IPS-NIHi7 (cell line): ENCODE measurements around the gene ARID3C.

ENCODE experiments used
- DNase-seq: peaks from one replicate; pipeline ENCODE4 v3.0.0; 2012; ENCODE audit warnings: mixed read lengths; ENCODE audit errors: extremely low spot score

ARID3C gene, protein sequence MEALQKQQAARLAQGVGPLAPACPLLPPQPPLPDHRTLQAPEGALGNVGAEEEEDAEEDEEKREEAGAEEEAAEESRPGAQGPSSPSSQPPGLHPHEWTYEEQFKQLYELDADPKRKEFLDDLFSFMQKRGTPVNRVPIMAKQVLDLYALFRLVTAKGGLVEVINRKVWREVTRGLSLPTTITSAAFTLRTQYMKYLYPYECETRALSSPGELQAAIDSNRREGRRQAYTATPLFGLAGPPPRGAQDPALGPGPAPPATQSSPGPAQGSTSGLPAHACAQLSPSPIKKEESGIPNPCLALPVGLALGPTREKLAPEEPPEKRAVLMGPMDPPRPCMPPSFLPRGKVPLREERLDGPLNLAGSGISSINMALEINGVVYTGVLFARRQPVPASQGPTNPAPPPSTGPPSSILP

DNA sequence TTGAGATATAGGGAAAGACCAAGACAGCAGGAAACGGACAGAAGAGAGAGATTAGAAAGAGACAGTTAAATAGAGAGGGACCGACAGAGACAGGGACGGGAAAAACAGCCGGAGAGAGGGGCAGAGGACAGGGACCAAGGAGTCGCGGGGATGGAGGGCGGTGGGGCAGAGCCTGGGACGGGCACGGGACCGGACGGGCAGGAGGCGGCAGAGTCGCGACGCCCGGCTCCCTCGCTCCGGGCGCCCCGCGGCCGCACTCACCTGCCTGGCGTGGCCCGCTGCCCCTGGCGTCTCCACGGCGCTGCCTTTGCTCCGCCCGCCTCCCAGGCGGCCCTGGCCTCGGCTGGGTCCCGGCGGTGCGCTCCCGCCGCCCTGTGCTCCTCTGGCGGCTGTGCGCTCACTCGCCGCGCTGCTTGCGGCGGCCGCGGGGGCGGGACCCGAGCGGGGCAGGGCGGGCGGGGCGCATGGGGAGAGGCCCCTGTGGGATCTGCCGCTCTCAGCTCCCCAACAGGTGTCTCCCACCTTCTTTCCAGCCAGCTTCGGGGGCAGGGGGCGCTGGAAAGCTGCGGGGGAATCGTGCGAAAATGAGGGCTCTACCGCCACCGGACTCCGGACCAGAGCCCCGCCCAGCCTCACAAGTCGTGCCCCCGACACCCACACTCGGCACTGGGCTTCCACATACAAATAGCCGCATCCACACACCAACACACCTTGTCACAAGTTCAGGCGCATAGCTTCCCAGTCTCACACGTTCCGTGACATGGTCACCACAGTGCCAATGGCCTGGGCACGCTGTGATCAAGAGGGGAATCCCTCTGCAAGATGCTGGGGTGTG, at the start of gene ARID3C:
Gene ARID3C, minus strand, starts transcription at position 411 of the 835 bp plus-strand sequence. CDS start 1,052 bp downstream, outside the sequence.
- DNase-seq: peak; percentile 52

DNA sequence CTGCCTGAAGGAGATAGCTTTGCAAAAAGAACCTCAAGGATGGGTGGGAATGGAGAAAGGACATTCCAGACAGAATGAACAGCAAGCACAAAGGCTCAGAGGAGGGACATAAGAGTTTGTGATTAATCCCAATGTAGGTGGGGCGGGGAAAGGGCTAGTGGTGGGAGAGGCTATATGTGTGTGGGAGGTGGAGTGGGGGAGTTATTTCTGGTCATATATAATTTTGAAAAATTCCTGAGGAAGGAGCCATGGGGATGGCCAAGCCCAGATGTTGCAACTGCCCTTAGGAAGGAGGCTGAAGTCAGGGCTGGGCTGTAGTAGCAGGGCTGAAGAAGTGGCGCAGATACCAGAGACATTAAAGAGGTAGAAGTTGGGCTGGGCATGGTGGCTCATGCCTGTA, 47.0 kb upstream of the ARID3C start:
- no peak for DNase-seq

DNA sequence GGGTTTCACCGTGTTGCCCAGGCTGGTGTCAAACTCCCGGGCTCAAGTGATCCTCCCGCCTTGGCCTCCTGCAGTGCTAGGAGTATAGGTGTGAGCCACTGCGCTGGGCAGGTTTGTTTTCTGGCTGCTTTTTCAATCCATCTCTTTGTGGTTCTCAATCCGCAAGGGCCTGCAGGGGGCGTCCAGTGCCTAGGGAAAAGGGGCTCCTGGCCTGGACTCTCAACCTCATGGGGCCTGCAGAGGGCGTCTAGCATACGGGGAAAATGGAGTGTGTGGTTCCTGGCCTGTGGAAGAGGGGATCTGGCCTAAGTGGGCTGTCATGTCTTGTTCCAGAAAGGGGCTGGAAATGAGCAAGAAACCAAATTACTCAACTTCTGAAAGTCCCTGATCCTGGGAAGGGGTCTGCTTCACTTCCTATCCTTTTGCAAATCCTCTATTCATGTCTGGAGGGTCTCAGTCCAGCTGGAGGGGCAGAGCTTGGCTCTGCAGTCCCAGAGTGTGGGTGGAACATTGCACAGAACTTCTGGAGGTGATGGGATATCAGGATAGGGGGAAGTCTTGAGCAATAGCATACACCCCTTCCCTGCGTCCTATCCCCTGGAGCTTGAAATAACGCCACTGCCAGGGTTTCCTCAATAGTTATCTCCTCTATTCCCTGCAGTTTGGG, 46.3 kb upstream of the ARID3C start:
- DNase-seq: peak; percentile 94

DNA sequence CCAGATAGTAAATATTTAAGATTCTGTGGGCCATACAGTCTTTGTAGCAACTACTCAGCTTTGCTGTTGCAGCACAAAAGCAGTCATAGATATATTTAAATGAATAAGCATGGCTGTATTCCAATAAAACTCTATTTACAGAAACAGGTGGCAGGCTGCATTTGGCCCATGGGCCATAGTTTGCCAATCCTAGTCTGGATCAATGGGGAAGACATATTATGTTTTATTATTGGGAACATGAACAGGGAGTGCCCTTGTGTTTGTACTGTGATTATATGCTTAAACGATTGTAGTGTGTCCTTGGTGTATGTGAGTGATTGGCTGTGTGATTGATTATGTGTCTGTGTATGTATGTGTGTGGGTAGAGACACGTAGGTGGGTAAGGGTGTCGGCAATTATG, 45.6 kb upstream of the ARID3C start:
- DNase-seq: no peak

DNA sequence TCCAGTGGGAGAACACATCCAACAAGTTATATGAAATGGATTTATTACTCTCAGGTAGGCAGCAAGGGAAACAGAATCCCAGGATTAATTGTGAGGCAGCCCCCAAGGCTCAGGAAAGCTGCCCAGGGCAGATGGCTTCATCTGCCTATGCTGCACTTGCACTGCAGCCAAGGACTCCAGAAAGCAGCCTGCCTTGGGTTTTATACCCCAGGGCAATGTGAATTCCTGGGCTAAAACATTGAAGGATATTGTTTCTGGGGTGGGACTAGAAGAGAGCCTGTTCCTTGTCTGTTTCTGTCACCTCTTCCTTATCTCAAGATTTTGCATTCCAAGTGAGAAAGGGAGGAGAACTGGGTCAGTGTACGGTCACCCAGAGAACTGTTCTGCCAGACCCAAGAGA, 42.4 kb upstream of the ARID3C start:
- DNase-seq: no peak

DNA sequence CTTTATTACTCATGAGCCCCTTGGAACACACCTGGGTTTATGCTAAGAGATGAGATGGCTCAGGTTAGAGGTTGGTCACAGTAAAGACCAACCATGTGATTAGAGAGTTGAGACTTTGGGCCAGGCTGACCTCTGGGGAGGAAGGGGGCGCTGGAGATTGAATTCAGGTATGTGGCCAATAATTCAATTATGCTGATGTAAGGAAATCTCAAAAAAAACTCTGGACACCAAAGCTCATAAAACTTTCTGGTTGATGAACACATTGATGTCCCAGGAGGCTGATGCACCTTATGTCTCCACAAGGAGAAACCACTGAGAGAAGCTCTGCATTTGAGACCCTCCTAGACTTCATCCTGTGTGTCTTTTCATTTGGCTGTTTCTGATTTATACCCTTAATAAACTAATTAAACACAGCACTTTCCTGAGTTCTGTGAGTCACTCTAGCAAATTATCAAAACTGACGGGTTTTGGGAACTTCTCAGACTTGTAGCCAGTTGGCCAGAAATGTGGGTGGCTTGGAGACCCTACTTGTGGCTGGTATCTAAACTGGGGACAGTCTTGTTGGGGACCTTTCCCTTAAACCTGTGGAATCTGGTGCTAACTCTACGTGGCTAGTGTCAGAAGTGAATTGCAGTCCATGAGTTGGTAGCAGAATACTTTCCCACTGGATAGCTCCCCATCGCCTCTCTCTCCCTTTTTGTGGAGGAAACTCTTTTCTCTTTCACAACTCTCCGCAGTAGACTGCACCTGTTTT, 41.1 kb upstream of the ARID3C start:
- DNase-seq: no peak

DNA sequence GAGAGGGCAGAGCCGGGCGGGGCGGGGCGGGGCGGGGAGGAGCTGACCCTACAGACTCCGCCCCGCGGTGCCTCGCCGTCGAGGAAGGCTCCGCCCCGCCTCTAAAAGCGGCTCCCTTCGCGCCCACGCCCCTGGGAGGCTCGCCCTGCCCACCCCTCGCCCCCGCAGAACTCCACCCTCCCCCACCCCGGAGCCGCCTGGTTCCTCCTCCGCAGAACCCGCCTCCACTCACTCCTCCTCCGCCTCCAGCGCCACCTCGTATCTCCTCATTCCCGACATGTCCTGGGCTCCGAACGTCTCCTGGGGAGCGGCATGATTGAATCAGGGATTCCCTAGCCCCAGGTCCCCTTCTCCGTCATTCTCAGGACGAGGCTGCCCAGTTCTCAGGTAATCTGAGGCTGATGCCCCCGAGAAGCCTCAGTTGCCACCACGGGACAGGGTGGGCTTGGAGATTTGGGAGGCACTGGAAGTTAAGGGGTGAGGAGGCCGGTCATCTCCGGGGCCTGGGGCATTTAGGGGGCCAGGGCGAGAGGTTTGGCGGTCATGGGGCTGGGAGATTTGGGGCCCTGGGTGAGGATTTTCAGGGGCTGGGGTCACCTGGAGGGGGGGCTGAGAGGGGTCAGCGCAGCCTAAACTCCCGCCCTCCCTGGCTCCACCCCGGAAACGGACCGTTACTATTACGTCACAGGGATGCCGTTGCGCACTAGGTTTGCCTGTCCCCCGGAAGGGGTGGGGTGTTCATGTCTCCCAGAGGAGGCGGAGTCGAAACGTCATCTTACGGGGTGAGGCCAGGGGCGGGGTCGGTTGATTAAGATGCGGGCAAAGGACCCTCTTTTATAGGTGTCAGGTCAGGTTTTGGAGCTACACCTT, 36.8 kb upstream of the ARID3C start:
- DNase-seq: peak; percentile 94

DNA sequence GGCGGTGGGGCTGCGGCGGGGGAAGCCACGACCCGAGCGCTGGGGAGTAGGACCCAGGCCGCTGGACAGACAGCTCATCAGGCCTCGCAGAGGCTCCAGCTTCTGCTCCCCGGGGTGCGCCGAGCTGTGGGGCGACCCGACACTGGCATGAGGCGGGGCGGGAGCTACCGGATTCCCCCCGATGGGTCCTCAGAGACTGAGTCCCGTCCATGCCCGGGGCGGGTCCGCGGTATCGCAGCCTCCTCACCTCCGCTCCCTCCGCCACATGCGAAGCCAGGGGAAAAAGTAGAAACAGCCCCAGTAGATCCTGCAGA, 36.2 kb upstream of the ARID3C start:
- no peak for DNase-seq

DNA sequence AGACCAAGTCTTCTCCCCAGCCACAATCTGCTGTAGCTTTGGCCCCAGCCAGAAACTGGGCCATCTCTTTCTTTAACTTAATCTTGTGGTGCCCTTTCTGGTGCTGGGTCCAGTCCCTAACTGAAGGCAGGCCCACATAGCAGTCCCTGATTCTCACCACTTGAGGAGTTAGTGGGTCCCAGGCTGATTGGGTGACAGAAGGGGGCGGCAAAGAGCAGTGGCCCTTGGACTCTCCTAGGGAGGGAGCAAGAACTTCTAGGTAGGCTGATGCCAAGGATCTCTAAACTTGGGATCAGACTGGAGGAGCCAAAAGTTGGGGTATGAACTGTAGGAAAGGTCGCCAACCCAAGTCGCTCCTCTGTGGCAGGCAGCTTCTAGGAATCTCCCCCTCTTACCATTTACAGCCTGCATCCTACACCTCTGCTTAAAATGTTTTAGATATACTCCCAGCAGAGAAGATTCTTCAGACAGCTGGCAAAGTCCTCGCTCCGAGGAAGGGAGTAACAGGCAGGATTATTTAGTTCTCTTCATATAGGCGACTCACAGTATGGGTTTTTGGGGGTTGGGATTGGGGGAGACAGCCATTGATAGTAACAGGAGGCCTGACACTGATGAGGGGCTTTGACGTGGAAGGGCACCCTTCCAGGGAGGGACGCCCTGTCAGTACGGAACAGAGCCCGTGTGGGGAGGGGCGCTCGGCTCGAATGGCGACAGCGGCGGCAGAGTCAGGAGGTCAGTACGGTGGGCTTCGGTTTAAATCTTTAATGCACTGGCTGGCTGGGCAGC, 35.6 kb upstream of the ARID3C start:
- DNase-seq: peak; percentile 85

DNA sequence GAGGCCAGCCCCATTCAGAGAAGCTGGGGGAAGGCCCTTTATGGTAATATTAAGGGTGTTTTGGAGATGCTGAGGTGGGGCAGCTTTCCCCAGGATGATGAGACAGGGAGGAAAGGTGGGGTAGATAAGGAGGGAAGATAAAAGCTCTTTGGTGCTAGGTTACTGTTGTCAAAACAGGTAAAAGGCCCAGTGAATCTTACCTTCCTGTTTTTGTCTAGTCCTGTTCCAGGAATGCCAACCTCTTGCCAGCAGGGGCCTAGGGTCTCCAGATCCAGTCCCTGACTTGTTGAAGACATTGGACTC, 34.4 kb upstream of the ARID3C start:
- DNase-seq: no peak

DNA sequence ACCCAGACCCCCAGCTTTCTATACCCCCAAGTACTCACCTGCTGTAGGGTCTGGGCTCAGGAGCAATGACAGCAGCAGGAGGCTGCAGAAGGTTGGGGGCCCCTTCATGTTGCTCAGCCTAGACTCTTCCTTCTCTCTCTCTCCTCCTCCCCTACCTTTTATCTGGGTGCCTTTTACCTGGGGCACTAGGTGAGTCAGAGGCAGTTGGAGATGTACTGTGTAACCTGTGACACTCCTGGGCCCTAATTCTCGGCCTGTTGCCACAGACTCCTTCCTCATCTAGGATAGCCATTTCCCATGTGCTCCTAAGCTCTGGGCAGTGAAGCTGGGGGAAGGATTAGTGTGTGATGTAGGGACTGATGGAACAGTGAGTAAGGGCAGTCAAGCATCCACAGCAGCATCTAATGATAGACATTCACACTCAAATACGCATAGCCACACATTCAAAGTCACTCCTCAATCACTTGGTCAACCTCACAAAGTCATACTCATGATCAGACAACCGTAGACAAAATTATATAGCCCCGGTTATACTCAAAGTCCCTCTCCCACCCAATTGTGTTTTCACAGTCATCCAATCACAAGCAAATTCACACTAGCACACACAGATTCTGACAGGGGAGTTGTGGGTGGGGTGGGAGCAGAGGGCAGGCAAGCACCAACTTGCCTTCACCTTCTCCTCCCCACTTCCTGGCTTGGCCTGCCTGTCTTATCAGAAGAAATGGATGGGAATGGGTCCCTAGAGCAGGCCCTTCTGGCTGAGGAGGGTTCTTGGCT, 33.8 kb upstream of the ARID3C start, which contains the start of gene CCL27:
Gene CCL27, minus strand, starts transcription at position 132 of the 777 bp plus-strand sequence. Its CDS starts 24 bp downstream, at position 108.
- no peak for DNase-seq

DNA sequence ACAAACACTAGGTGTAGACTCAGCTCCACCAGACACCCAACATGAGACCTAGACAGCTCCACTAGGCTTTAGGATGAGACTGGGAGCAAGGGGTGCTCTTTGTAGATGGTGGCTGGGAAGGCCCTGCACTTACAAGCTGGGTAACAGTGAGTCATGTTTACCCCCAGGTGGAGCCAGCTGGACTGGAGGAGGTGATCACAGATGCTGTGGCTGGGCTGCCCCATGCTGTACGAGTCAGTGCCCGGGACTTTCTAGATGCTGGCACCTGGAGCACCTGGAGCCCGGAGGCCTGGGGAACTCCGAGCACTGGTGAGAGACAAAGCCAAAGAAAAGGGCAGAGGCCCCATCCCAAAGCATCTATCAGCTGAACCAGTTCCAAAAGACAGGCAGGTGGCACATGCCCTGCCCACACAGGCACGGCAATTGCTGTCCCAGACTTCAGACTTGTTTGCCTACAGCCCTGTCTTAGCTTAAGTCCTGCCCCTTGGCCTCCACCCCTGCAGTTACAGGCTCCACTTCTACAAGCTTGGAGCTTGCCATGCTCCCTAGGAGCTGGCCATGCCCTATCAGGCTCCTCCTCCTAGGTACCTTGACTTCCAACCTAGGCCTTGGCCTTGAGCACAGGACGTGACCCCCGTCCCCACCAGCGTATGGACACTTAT, 30.9 kb upstream of the ARID3C start:
- DNase-seq: no peak

DNA sequence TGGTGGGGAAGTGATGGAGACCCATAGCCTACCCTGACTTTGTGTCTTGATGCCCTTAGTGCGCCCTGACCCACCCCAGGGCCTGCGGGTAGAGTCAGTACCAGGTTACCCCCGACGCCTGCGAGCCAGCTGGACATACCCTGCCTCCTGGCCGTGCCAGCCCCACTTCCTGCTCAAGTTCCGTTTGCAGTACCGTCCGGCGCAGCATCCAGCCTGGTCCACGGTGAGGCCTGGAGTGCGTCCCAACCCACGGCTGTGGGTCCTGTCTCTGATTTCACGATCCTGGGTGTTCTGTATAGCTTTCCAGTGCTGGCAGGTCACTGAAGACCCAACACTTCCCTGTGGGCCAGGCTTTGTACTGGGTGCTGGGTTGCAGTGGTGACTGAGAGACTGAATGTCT, 29.6 kb upstream of the ARID3C start:
- no peak for DNase-seq

DNA sequence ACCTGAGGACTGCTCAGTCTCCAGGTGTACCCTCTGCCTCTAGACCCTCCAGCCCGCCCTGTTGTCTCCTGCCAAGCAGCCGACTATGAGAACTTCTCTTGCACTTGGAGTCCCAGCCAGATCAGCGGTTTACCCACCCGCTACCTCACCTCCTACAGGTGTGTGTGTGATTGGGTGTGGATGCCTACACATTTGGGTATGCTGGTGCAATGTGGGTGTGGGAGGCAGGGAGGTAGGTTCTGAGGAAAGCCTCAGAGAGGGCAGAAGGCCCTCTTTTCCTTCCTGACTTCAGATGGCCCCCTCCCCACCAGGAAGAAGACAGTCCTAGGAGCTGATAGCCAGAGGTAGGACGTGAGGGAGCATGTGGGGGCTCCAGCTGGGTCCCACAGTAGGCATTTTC, 28.1 kb upstream of the ARID3C start:
- DNase-seq: no peak

DNA sequence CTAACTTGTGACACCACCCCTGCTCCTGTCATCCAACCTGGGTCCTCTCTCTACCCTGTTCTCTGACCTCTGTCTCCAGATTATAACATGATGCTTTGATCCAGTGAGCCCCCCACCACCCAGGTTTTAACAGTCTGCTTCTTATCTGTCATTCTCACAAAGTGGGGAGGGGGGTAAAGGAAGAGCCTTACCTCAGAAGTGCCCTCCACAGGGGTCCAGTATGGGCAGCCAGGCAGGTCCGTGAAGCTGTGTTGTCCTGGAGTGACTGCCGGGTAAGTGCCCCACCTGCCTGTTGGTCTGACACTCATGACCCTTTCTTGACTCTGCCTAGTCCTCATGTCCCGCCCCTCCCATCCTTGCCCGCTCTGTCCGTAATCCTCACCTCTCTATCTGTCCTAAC, 26.5 kb upstream of the ARID3C start:
- no peak for DNase-seq

DNA sequence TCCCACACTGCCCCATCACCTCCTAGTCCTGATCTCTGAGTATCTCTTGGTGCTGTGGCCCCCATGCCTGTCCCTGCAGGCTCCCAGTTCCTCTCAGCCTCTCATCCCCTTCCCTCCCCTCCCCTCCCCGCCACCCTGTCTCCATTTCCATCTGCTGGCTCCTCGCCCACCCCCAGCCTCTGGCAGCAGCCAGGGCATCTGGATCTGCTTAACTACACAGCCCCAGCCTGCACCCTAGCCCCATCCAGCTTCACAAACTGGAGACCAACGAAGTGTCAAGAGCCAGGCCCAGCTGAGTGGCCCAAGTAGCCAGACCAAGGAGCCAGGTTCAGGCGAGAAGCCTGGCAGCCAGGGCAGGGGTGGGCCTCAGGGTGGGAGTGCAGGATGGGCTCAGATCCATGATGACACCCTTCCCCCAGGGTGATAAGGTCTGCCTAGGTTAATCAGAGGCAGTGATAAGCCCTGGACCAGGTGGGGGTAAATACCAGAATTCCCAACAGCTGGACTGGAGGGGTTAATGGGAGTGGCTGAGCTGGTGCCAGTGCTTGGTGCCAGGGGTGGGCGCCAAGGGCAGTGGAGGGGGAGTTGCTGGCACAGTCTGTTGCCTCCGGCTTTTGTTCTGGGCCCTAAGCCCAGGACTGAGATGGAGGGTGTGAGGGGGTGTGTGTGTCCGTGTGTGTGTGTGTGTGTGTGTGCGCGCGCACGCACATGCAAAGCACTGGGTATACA, 25.6 kb upstream of the ARID3C start:
- no peak for DNase-seq

DNA sequence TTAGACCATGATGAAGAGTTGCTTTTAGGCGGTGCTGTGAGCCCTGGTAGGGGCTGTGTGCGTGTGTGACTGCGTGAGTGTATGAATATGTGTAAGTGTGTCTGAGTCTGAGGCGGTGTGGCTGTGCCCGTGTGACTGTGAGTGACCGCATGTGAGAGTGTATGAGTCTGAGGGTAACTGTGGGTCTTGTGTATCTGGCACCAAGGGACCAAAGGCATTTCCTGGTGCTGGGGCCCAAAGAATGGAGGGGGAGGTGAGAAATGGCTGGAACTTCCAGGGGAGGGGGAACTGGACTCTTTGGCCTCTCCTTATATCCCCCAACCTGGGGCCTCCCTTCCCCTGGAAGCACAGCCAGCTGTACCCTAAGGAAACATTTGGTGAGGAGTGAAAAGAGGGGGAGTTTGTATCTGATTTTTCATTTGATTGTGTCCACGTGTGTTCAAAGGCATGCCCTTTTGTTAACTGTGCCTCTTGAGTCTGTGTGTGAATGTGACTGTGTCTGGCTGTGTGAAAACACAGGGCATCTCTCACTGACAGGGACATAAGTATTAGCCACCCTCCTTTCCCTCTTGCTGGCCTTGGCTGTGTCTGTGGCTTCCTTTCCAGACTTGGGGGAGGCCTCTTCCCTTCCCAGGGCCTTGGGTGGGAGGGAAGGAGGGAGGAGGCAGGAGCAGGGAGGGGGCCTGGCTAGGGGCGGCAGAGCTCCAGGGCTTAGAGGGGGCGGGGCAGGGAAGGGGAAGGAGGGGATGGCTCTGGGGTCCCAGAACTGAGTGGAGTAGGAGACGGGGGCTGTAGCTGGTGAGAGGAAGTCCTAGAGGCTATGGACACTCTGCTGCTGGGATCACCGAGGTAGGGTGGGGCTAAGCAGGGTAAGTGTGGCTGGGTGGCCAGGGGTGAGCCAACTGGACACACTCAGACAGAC, 24.5 kb upstream of the ARID3C start:
- DNase-seq: peak; percentile 37
